K562 (cell line): Measurements from ENCODE around the gene NEDD4L. TPM values are rescaled to one million over a fixed set of nuclear protein-coding genes. Genes with fewer than 3 reads are reported as not detected.

Source experiments
- ATAC-seq: fragments of 200-7000 bp; cut with Tn5 transposase; 3 replicates; pipeline ENCODE4 v1.9.1; 2020; ENCODE audit warnings: moderate library complexity
- BruUV-seq: library from RNA; stranded (reverse); fragments of 400-500 nt; replicated peaks from 2 replicates; lab custom pipeline; 2021; lab: Mats Ljungman, UMichigan
- CTCF ChIA-PET: fragments of 300-600 bp; formaldehyde crosslinking; extraction: SDS; loops from one replicate; lab custom pipeline; 2021; ENCODE audit warnings: low intra/inter-chr PET ratio; lab: Yijun Ruan, JAX
- POLR2A ChIA-PET: fragments of 300-600, 350-650 bp; sonication (Branson Sonifier 250); formaldehyde crosslinking; extraction: SDS; loops from one replicate; lab custom pipeline; 2021; ENCODE audit warnings: antibody characterized with exemption, inconsistent platforms; lab: Yijun Ruan, JAX
- DNase-seq, 4 experiments: peaks; one replicate each; pipeline versions ENCODE4 v3.0.0 to v3.0.0-alpha.2; 2011 to 2018; ENCODE audit warnings: low spot score in 3 of 4, mixed read lengths in 3 of 4; ENCODE audit errors: extremely low read depth in 1 of 4
- FAIRE-seq: peaks from 2 replicates; lab custom pipeline; 2011; peaks lifted over from hg19 to GRCh38; lab: Jason Lieb, UNC
- H2AFZ ChIP-seq: 2 replicates; pipeline ENCODE4 v1.6.0; 2011; ENCODE audit warnings: low read depth, low read length, control low read depth, inconsistent platforms
- H3K27ac ChIP-seq: fragments of 200-600 bp; 3 replicates; pipeline ENCODE4 v1.8.0; 2011; ENCODE audit warnings: low read depth, mild to moderate bottlenecking, control low read depth, inconsistent platforms, low read length, moderate library complexity, mixed read lengths; ENCODE audit errors: extremely low read depth
- H3K27me3 ChIP-seq, 2 experiments: fragments of 300-600 bp in 1 of 2; 2 replicates in 1 of 2; 3 replicates in 1 of 2; pipeline versions ENCODE4 v1.6.0 to v1.8.0; 2011; ENCODE audit warnings: inconsistent platforms in 2 of 2, low read length in 2 of 2, mild to moderate bottlenecking in 1 of 2, mixed read lengths in 1 of 2, moderate library complexity in 1 of 2; ENCODE audit not compliant: control insufficient read depth in 2 of 2, insufficient read depth in 2 of 2
- H3K36me3 ChIP-seq: fragments of 300-600 bp; 3 replicates; pipeline ENCODE4 v1.8.0; 2011; ENCODE audit warnings: mild to moderate bottlenecking, low read length, inconsistent platforms; ENCODE audit not compliant: control insufficient read depth, insufficient read depth
- H3K4me1 ChIP-seq, 2 experiments: fragments of 200-600 bp in 1 of 2; replicated peaks in 1 of 2; 2 replicates in 1 of 2; 3 replicates in 1 of 2; pipeline versions ENCODE4 v1.5.1 to v1.8.0; 2011; ENCODE audit warnings: inconsistent platforms in 2 of 2, low read length in 2 of 2, mild to moderate bottlenecking in 1 of 2, mixed read lengths in 1 of 2, moderate library complexity in 1 of 2; ENCODE audit not compliant: control insufficient read depth in 2 of 2, insufficient read depth in 2 of 2
- H3K4me2 ChIP-seq: 2 replicates; pipeline ENCODE4 v1.6.1; 2011; ENCODE audit warnings: low read length, control low read depth, inconsistent platforms, mixed read lengths; ENCODE audit not compliant: insufficient read depth
- H3K4me3 ChIP-seq: fragments of 200-600 bp; sonication (generic), shearing (Covaris generic); 2 replicates; pipeline ENCODE4 v1.5.1; 2016; ENCODE audit warnings: control low read depth, inconsistent platforms
- H3K79me2 ChIP-seq: fragments of 200-600 bp; 3 replicates; pipeline ENCODE4 v1.8.0; 2011; ENCODE audit warnings: low read length, inconsistent platforms; ENCODE audit not compliant: control insufficient read depth, insufficient read depth
- H3K9ac ChIP-seq, 2 experiments: 2 replicates each; pipeline versions ENCODE4 v1.6.0 to v1.6.1; 2011; ENCODE audit warnings: low read depth in 2 of 2, low read length in 2 of 2, control low read depth in 1 of 2, inconsistent platforms in 1 of 2, mild to moderate bottlenecking in 1 of 2, mixed read lengths in 1 of 2; ENCODE audit not compliant: insufficient read depth in 1 of 2
- H3K9me1 ChIP-seq: one replicate; pipeline ENCODE4 v1.6.0; 2011; ENCODE audit warnings: inconsistent platforms, mild to moderate bottlenecking, low read length, moderate library complexity; ENCODE audit not compliant: control insufficient read depth, insufficient read depth
- H3K9me3 ChIP-seq: replicated peaks from 2 replicates; pipeline ENCODE4 v1.5.1; 2011; ENCODE audit warnings: low read depth, low read length, inconsistent platforms; ENCODE audit not compliant: control insufficient read depth, insufficient read depth
- H4K20me1 ChIP-seq: replicated peaks from 2 replicates; pipeline ENCODE4 v1.6.1; 2011; ENCODE audit warnings: low read length, inconsistent platforms, mixed read lengths; ENCODE audit not compliant: control insufficient read depth, insufficient read depth
- ASH1L ChIP-seq: fragments of 450-650 bp; IDR thresholded peaks from 2 replicates; pipeline ENCODE4 v1.6.1; 2018; ENCODE audit warnings: borderline replicate concordance, mild to moderate bottlenecking, low read depth; ENCODE audit not compliant: partially characterized antibody
- CCAR2 ChIP-seq: fragments of 200-400 bp; formaldehyde crosslinking; IDR thresholded peaks from 2 replicates; pipeline ENCODE4 v1.6.1; 2017; ENCODE audit warnings: mild to moderate bottlenecking, low read depth, low read length
- CREB1 ChIP-seq, 2 experiments: sonication (generic) in 1 of 2; formaldehyde crosslinking in 1 of 2; IDR thresholded peaks; 2 replicates each; pipeline versions ENCODE4 v1.6.1 to v1.8.0; 2012 to 2022; ENCODE audit warnings: inconsistent platforms in 1 of 2, mild to moderate bottlenecking in 1 of 2, missing genetic modification reagents in 1 of 2, moderate library complexity in 1 of 2
- FOXM1 ChIP-seq, 2 experiments: fragments of 450-650 bp in 1 of 2; sonication (generic) in 1 of 2; formaldehyde crosslinking in 1 of 2; IDR thresholded peaks; 2 replicates each; pipeline versions ENCODE4 v1.6.1 to v1.9.0; 2017 to 2022; ENCODE audit warnings: low read depth in 2 of 2, mild to moderate bottlenecking in 2 of 2, missing genetic modification reagents in 1 of 2, moderate library complexity in 1 of 2
- HBP1 ChIP-seq: fragments of 450-650 bp; formaldehyde crosslinking; IDR thresholded peaks from 2 replicates; pipeline ENCODE4 v1.4.0; 2022; ENCODE audit warnings: missing genetic modification characterization
- HEY1 ChIP-seq: fragments of 250-450 bp; sonication (Bioruptor Pico); IDR thresholded peaks from 2 replicates; pipeline ENCODE4 v1.5.0; 2020; ENCODE audit warnings: mild to moderate bottlenecking, moderate library complexity, borderline replicate concordance
- HIVEP1 ChIP-seq: fragments of 250-450 bp; sonication (Bioruptor Pico); IDR thresholded peaks from 2 replicates; pipeline ENCODE4 v1.4.0; 2020; ENCODE audit warnings: mild to moderate bottlenecking
- NCOR1 ChIP-seq: fragments of 450-650 bp; IDR thresholded peaks from 2 replicates; pipeline ENCODE4 v1.6.1; 2016; ENCODE audit warnings: mild to moderate bottlenecking, moderate library complexity
- TFAM ChIP-seq: fragments of 250-450 bp; sonication (Bioruptor Pico); conservative IDR thresholded peaks from 2 replicates; pipeline ENCODE4 v1.5.0; 2021; ENCODE audit warnings: mild to moderate bottlenecking, moderate library complexity
- THRA ChIP-seq: fragments of 450-650 bp; IDR thresholded peaks from 2 replicates; pipeline ENCODE4 v1.6.1; 2017; ENCODE audit warnings: mild to moderate bottlenecking, moderate library complexity
- ZC3H8 ChIP-seq: fragments of 450-650 bp; IDR thresholded peaks from 2 replicates; pipeline ENCODE4 v1.6.1; 2017
- ZNF408 ChIP-seq: fragments of 250-450 bp; sonication (Bioruptor Pico); IDR thresholded peaks from 2 replicates; pipeline ENCODE4 v1.4.0; 2020; ENCODE audit warnings: low read depth, mild to moderate bottlenecking, moderate library complexity
- WGBS: fragments of 100-300 bp; shearing (Covaris generic); methylation state at CpG from one replicate; pipeline ENCODE4 v1.1.6; 2016; ENCODE audit warnings: low coverage, mixed read lengths; ENCODE audit not compliant: insufficient coverage; ENCODE audit errors: missing lambda C conversion rate; 5-methylcytosine and 5-hydroxymethylcytosine counted together
- in situ Hi-C: fragments of 300-500 bp; cut with MboI; formaldehyde crosslinking; loops from 4 replicates; pipeline ENCODE4 v1.15.0; 2018; ENCODE audit warnings: inconsistent platforms, mixed read lengths
- intact Hi-C: fragments of 100-400 bp; cut with micrococcal nuclease; formaldehyde crosslinking; loops from 2 replicates; pipeline ENCODE4 v1.14.2; 2022
- polyA plus RNA-seq, 8 experiments: library from polyadenylated mRNA; depleted of rRNA in 4 of 8; stranded (reverse) in 5 of 8; unstranded in 3 of 8; fragments of >200 nt; fragmentation: Nextera tagmentation in 2 of 8; fragmentation: Illumina TruSeq in 1 of 8; extraction: Ambion mirVana in 2 of 8; extraction: Trizol in 1 of 8; gene quantifications; 2 replicates each; pipeline versions ENCODE4 v1.2.1 to v1.2.3, GENCODE V29; 2011 to 2014; ENCODE audit warnings: inconsistent platforms in 1 of 8, missing spikeins in 1 of 8
- total RNA-seq, 7 experiments: library from RNA; depleted of rRNA in 6 of 7; stranded (reverse); fragments of >200 nt in 6 of 7; fragmentation: Illumina TruSeq in 2 of 7; extraction: Trizol in 2 of 7; gene quantifications; 2 replicates each; pipeline versions ENCODE4 v1.2.1 to v1.2.3, GENCODE V29; 2011 to 2021; ENCODE audit warnings: low replicate concordance in 1 of 7

NEDD4L gene
- total and polyA plus RNA-seq, 9 of the 15 experiments (the other 6 are each of a cell fraction or from before 2014, with no cell fraction given), result 8.1 to 33.4 (median 19.9) TPM

GRCh38 chr18:58276789-58277739 lies 233.0 kb downstream of the NEDD4L start:
- BruUV-seq, result no TSS peak
- no peak for DNase-seq
- no peaks in the 10 kb centered on the region for H3K36me3 ChIP-seq
- no peak overlapping the region; a peak in 1 of 4 replicates for H3K9ac ChIP-seq
- no peaks in the 10 kb centered on the region for H3K9me3 ChIP-seq
- H3K4me1 ChIP-seq, result no peaks in the 10 kb centered on the region; a peak in 2 of 5 replicates
- peaks cover 3% of the 10 kb centered on the region for H3K9me1 ChIP-seq
- POLR2A ChIA-PET, result interaction anchor here (1.2 kb wide), 1 partner anchor 13 kb away, joined by 4 read pairs; no protein-coding TSS in a partner anchor
- in situ Hi-C loops (no loop called here), intact Hi-C loops (no loop called here)
- no peak for ATAC-seq
- no peaks in the 10 kb centered on the region for H4K20me1 ChIP-seq
- no peak for FAIRE-seq
- H3K27ac ChIP-seq, result no peak overlapping the region
- CTCF ChIA-PET, result no interaction called here
- 69% methylated on average over 8 of the region's 10 CpGs for WGBS
- TF ChIP-seq HIVEP1 (CRISPR knock-in tag) (no peak), CREB1 (IDR thresholded peaks at IDR 0.05) (no peak), CREB1 (CRISPR knock-in tag; IDR thresholded peaks at IDR 0.05) (no peak), THRA (no peak), FOXM1 (IDR thresholded peaks at IDR 0.05; ENCODE audit: low read depth) (no peak), FOXM1 (CRISPR knock-in tag; IDR thresholded peaks at IDR 0.05; ENCODE audit: low read depth) (no peak), NCOR1 (no peak), CCAR2 (no peak), ZC3H8 (no peak), ASH1L (no peak), HEY1 (no peak), HBP1 (CRISPR knock-in tag) (no peak), TFAM (CRISPR knock-in tag) (no peak), ZNF408 (no peak)
- no peak overlapping the region for H3K4me3 ChIP-seq
- no peaks in the 10 kb centered on the region for H3K79me2 ChIP-seq
- no peak overlapping the region for H2AFZ ChIP-seq
- H3K4me2 ChIP-seq, result no peak overlapping the region
- H3K27me3 ChIP-seq, result no peaks in the 10 kb centered on the region
